HCT116 (cell line): ENCODE data around the gene PTMS.

ENCODE experiments used
- ATF3 ChIP-seq: IDR thresholded peaks from 2 replicates; pipeline ENCODE4 v1.6.1; 2012
- EGR1 ChIP-seq: IDR thresholded peaks from 2 replicates; pipeline ENCODE4 v1.6.1; 2012; ENCODE audit warnings: low read depth
- EZH2 ChIP-seq: fragments of 200-600 bp; sonication (generic); IDR thresholded peaks from 2 replicates; pipeline ENCODE4 v1.6.1; 2017; ENCODE audit warnings: antibody characterized with exemption, mixed run types
- EZH2phosphoT487 ChIP-seq: fragments of 200-600 bp; IDR thresholded peaks from 2 replicates; pipeline ENCODE4 v1.6.1; 2018; ENCODE audit warnings: antibody characterized with exemption, borderline replicate concordance
- FOSL1 ChIP-seq: IDR thresholded peaks from 2 replicates; pipeline ENCODE4 v1.6.1; 2012; ENCODE audit warnings: low read depth
- JUND ChIP-seq: IDR thresholded peaks from 2 replicates; pipeline ENCODE4 v1.6.1; 2012
- POLR2A ChIP-seq: IDR thresholded peaks from 2 replicates; pipeline ENCODE4 v1.7.0; 2011; ENCODE audit warnings: borderline replicate concordance; ENCODE audit not compliant: insufficient read depth, insufficient read length; ENCODE audit errors: extremely low read depth
- SIN3A ChIP-seq: IDR thresholded peaks from 2 replicates; pipeline ENCODE4 v1.6.1; 2012; ENCODE audit warnings: low read depth
- SRF ChIP-seq: IDR thresholded peaks from 2 replicates; pipeline ENCODE4 v1.6.1; 2012; ENCODE audit warnings: low read depth
- TCF7L2 ChIP-seq: IDR thresholded peaks from 2 replicates; pipeline ENCODE4 v1.7.0; 2011; ENCODE audit warnings: borderline replicate concordance, inconsistent platforms; ENCODE audit not compliant: insufficient read depth, insufficient read length; ENCODE audit errors: extremely low read depth
- ZBTB33 ChIP-seq: IDR thresholded peaks from 2 replicates; pipeline ENCODE4 v1.6.1; 2011; ENCODE audit warnings: mild to moderate bottlenecking, low read length, moderate library complexity; ENCODE audit not compliant: insufficient replicate concordance; ENCODE audit errors: extremely low read depth
- ZNF274 ChIP-seq: fragments of 200-500 bp; sonication (Bioruptor generic); IDR thresholded peaks from 2 replicates; pipeline ENCODE4 v1.6.1; 2014; ENCODE audit warnings: mild to moderate bottlenecking, low read depth, low read length, inconsistent platforms
- TF ChIP-seq, protein P1 (sequence below), 3 experiments: fragments of 200-600 bp in 1 of 3; sonication (generic) in 1 of 3; IDR thresholded peaks in 2 of 3; conservative IDR thresholded peaks in 1 of 3; 2 replicates each; pipeline ENCODE4 v1.5.1; 2012 to 2017; ENCODE audit warnings: low read depth in 2 of 3, low read length in 2 of 3, antibody characterized with exemption in 1 of 3, borderline replicate concordance in 1 of 3, control low read depth in 1 of 3, mild to moderate bottlenecking in 1 of 3, mixed read lengths in 1 of 3, mixed run types in 1 of 3, moderate library complexity in 1 of 3; ENCODE audit not compliant: insufficient read depth in 1 of 3

- TF ChIP-seq, protein P1, sequence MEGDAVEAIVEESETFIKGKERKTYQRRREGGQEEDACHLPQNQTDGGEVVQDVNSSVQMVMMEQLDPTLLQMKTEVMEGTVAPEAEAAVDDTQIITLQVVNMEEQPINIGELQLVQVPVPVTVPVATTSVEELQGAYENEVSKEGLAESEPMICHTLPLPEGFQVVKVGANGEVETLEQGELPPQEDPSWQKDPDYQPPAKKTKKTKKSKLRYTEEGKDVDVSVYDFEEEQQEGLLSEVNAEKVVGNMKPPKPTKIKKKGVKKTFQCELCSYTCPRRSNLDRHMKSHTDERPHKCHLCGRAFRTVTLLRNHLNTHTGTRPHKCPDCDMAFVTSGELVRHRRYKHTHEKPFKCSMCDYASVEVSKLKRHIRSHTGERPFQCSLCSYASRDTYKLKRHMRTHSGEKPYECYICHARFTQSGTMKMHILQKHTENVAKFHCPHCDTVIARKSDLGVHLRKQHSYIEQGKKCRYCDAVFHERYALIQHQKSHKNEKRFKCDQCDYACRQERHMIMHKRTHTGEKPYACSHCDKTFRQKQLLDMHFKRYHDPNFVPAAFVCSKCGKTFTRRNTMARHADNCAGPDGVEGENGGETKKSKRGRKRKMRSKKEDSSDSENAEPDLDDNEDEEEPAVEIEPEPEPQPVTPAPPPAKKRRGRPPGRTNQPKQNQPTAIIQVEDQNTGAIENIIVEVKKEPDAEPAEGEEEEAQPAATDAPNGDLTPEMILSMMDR (IDR thresholded peaks at IDR 0.05 in 2 of 3, conservative IDR thresholded peaks at IDR 0.05 in 1 of 3; ENCODE audit: borderline replicate concordance in 1 of 3, insufficient read depth in 1 of 3, low read depth in 2 of 3, low read length in 2 of 3) = no peak
- TF ChIP-seq SRF (no peak; the same call in 1 of the 2 replicates), JUND (no peak), EZH2phosphoT487 (no peak), POLR2A (peak; percentile 29), FOSL1 (no peak), SIN3A (peak; percentile 93), EGR1 (peak; percentile 95), EZH2 (no peak), TCF7L2 (peak; percentile 65), ZNF274 (no peak), ZBTB33 (no peak), ATF3 (no peak)
These were observed 42.4 kb upstream of the PTMS start, which contains the start of gene COPS7A for GRCh38 chr12:6723607-6724408.
